ENCODE results near the gene ANKIB1.

ANKIB1 gene

GRCh38 chr7:92289321-92289720, 43.5 kb downstream of the ANKIB1 start:
- Mint-ChIP-seq H3K36me3 (ENCODE audit: low read depth) (peaks cover 13% of the 10 kb centered on the region), H3K4me1 (no peaks in the 10 kb centered on the region), H3K9me3 (peaks cover 10% of the 10 kb centered on the region), H3K27me3 (ENCODE audit: low read depth, poor library complexity) (no peaks in the 10 kb centered on the region), H3K4me3 (no peak overlapping the region), H3K27ac (no peak overlapping the region)
- DNase-seq: no peak
- no peak for TF ChIP-seq CTCF (IDR thresholded peaks at IDR 0.05)

GRCh38 chr7:92292981-92293380, 47.2 kb downstream of the ANKIB1 start:
- no peaks in the 10 kb centered on the region for H3K27me3 Mint-ChIP-seq (ENCODE audit: low read depth, poor library complexity)
- no peak for TF ChIP-seq CTCF (IDR thresholded peaks at IDR 0.05)
- no peak overlapping the region for H3K27ac Mint-ChIP-seq
- peaks cover 18% of the 10 kb centered on the region for H3K36me3 Mint-ChIP-seq (ENCODE audit: low read depth)
- H3K4me1 Mint-ChIP-seq: peaks cover 8% of the 10 kb centered on the region
- no peak overlapping the region for H3K4me3 Mint-ChIP-seq
- DNase-seq: no peak
- H3K9me3 Mint-ChIP-seq: peaks cover 5% of the 10 kb centered on the region

- Mint-ChIP-seq H3K36me3 (ENCODE audit: low read depth) (peaks cover 16% of the 10 kb centered on the region), H3K27ac (no peak overlapping the region), H3K4me3 (no peak overlapping the region), H3K27me3 (ENCODE audit: low read depth, poor library complexity) (no peaks in the 10 kb centered on the region), H3K4me1 (peaks cover 8% of the 10 kb centered on the region), H3K9me3 (no peaks in the 10 kb centered on the region)
- no peak for TF ChIP-seq CTCF (IDR thresholded peaks at IDR 0.05)
- no peak for DNase-seq
Observed at GRCh38 chr7:92293896-92294590, 48.3 kb downstream of the ANKIB1 start.

- no peak for TF ChIP-seq CTCF (IDR thresholded peaks at IDR 0.05)
- peaks cover 8% of the 10 kb centered on the region for H3K4me1 Mint-ChIP-seq
- no peaks in the 10 kb centered on the region for H3K9me3 Mint-ChIP-seq
- H3K27me3 Mint-ChIP-seq (ENCODE audit: low read depth, poor library complexity): no peaks in the 10 kb centered on the region
- DNase-seq: no peak
- no peak overlapping the region for H3K27ac Mint-ChIP-seq
- no peak overlapping the region for H3K4me3 Mint-ChIP-seq
- H3K36me3 Mint-ChIP-seq (ENCODE audit: low read depth): peaks cover 19% of the 10 kb centered on the region
Observed at GRCh38 chr7:92295391-92295790, 49.6 kb downstream of the ANKIB1 start.

GRCh38 chr7:92296235-92296634, 50.5 kb downstream of the ANKIB1 start:
- no peak overlapping the region for H3K4me3 Mint-ChIP-seq
- no peaks in the 10 kb centered on the region for H3K27me3 Mint-ChIP-seq (ENCODE audit: low read depth, poor library complexity)
- no peaks in the 10 kb centered on the region for H3K9me3 Mint-ChIP-seq
- no peak for TF ChIP-seq CTCF (IDR thresholded peaks at IDR 0.05)
- H3K4me1 Mint-ChIP-seq: peaks cover 8% of the 10 kb centered on the region
- peaks cover 27% of the 10 kb centered on the region for H3K36me3 Mint-ChIP-seq (ENCODE audit: low read depth)
- DNase-seq: no peak
- peak overlapping the region; percentile 19 for H3K27ac Mint-ChIP-seq

- H3K9me3 Mint-ChIP-seq: no peaks in the 10 kb centered on the region
- no peak for DNase-seq
- no peak overlapping the region for H3K4me3 Mint-ChIP-seq
- H3K27me3 Mint-ChIP-seq (ENCODE audit: low read depth, poor library complexity): no peaks in the 10 kb centered on the region
- peaks cover 8% of the 10 kb centered on the region for H3K4me1 Mint-ChIP-seq
- no peak for TF ChIP-seq CTCF (IDR thresholded peaks at IDR 0.05)
- peaks cover 28% of the 10 kb centered on the region for H3K36me3 Mint-ChIP-seq (ENCODE audit: low read depth)
- H3K27ac Mint-ChIP-seq: no peak overlapping the region
Observed at GRCh38 chr7:92296880-92297445, 51.2 kb downstream of the ANKIB1 start.
